ENCODE measurements around the gene DUSP12.
"Not testable (repeated sequence)": the region's sequence is repeated elsewhere in the genome, so short reads cannot be mapped to it uniquely, and the experiment has no call there.

DUSP12 gene, protein sequence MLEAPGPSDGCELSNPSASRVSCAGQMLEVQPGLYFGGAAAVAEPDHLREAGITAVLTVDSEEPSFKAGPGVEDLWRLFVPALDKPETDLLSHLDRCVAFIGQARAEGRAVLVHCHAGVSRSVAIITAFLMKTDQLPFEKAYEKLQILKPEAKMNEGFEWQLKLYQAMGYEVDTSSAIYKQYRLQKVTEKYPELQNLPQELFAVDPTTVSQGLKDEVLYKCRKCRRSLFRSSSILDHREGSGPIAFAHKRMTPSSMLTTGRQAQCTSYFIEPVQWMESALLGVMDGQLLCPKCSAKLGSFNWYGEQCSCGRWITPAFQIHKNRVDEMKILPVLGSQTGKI

DNA sequence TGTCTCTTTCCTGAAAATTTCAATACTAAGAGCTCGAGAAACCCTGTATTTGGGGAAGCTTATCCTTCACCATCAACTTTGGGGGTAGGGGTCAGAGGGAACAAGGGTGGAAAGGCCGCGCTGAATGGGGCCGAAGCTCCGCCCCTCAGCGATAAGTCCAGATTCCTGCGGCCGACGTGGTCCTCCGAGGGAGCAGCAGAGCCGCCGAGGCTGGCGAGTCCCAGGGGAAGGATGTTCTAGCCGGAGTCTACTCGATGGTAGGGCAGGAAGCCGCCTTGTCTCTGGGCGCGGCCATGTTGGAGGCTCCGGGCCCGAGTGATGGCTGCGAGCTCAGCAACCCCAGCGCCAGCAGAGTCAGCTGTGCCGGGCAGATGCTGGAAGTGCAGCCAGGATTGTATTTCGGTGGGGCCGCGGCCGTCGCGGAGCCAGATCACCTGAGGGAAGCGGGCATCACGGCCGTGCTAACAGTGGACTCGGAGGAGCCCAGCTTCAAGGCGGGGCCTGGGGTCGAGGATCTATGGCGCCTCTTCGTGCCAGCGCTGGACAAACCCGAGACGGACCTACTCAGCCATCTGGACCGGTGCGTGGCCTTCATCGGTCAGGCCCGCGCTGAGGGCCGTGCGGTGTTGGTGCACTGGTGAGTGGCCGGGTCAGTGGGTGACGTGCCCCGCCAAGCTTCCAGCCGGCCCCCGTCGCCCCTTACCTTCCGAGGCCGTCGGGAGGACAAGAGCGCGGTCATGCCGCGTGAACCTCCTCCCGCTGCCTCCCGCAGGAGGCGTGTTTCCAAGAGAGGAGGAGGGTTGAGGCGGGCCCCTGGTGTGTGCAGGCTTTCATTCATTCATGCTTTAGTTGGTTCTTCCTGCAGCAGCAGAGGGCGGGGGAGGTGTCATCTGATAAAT lies at the start of gene DUSP12:
TSS of gene DUSP12 (plus strand) at position 278 of the 899 bp plus-strand sequence. CDS start at position 294, 16 bp downstream.
- peak; percentile 60 for DNase-seq (ENCODE audit: low read depth)

DNA sequence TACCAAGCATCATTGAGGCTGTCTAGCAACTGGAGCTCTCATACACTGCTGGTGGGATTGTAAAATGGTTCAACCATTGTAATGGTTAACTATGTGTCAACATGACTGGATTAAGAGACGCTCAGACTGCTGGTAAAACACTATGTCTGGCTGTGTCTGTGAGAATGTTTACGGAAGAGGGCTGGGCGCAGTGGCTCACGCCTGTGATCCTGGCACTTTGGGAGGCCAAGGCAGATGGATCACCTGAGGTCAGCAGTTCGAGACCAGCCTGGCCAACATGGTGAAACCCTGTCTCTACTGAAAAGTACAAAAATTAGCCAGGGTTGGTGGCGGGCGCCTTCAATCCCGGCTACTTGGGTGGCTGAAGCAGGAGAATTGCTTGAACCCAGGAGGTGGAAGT lies 47.3 kb upstream of the DUSP12 start:
- DNase-seq (ENCODE audit: low read depth), result no peak

DNA sequence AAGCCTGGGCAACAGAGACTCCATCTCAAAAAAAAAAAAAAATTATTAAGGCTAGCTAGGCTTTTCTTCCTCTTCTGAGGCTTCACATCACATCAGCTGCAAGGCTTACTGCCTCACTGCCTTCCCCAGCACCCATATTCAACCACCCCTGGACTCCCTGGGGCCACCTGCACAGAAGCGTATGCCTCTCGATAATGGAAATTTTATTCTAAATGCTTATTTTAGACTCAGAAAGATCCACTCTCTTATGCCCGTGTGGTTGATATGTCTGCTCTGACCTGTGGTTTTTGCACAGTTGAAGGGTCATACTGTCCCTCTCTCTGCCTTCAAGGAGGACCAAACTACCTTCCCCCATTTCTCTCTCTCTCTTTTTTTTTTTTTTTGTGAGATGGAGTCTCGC lies 44.0 kb upstream of the DUSP12 start:
- no peak for DNase-seq (ENCODE audit: low read depth)

DNA sequence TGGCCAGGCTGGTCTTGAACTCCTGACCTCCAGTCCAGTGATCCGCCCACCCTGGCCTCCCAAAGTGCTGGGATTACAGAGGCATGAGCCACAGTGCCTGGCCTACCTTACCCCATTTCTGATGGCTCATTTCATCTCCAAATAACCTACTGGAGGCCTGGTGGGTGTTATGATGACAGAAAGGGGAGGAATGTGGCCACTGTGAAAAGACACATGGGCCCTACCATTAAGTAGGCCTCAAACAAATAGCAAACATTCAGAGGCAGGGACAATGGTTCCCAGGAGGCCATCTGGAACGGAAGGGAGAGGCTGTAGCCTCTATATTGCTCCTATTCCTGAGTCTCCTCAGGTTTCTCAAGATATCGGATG lies 43.5 kb upstream of the DUSP12 start:
- DNase-seq (ENCODE audit: low read depth), result no peak

DNA sequence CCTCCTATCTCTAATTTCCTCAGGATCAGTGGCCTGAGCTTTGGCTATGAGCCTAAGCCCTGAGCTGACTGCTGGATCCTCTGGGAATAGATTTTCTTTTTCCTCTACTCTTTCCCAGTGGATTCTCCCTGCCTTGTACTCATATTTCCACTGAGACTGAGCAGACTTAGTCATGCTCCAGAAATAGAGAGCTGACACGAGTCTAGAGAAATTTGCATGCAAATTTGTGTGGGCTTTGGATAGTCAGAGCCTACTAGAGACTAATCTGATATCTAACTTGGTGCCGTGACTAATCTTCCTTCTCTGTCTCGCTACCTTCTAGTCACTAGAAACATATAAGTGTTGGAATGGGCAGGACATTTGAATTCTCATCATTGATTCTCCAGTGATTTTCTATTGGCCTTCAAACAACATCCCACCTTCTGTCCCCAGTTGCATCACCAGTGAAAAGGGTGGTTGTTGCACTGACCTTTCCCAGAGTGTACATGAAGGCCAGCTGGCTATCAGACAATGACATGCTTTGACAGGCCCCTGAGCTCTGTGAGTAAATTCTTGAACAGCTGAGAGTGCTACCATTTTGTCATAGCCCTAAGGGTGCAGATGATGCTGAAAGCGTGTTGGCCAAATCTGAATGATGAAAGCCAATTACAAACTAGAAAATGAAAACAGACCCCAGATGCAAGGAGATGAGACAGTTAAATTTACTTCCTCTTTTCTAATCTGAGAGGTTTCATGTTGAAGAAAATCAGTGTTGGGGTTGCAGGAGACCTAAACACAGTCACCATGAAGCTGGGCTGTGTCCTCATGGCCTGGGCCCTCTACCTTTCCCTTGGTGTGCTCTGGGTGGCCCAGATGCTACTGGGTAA lies 42.9 kb upstream of the DUSP12 start, which contains the start of gene FCRLA:
TSS of gene FCRLA (plus strand) at position 748 of the 866 bp plus-strand sequence. CDS start at position 784, 36 bp downstream.
- DNase-seq (ENCODE audit: low read depth), result no peak

DNA sequence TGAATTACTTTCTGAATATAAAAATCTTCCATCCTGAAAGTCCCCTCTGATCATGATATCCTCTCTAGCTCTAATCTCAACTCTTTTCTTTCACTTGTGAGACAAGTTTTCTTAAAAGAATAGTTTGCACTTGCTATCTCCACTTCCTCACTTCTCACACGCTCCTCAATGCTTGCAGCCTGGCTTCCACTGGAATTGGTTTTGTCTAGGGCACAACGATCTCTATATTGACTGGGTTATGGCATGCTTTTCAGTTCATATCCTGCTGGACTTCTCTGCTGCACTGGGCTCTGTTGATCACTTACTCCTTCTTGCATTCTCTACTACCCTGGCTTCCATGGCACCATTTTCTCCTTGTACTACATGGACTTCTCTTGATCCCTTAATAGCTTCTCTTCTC lies 42.1 kb upstream of the DUSP12 start:
- no peak for DNase-seq (ENCODE audit: low read depth)

DNA sequence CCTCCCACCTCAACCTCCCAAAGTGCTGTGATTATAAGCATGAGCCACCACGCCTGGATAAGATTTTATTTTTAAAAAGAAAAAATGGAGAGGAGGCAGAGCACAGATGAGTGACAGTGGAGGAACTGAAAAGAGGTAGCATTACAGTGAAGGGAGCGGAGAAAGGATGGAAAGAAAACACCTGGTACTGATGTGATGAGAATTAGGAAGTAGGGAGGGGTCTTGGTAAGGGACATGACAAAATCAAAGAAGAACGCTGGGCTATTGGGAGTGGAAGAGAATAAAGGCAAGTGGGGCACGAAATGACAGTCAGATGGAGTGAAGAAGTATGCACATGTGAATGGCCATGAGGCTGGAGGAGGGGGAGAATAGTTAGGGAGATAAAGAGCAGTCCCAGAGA lies 40.2 kb upstream of the DUSP12 start:
- no peak for DNase-seq (ENCODE audit: low read depth)

DNA sequence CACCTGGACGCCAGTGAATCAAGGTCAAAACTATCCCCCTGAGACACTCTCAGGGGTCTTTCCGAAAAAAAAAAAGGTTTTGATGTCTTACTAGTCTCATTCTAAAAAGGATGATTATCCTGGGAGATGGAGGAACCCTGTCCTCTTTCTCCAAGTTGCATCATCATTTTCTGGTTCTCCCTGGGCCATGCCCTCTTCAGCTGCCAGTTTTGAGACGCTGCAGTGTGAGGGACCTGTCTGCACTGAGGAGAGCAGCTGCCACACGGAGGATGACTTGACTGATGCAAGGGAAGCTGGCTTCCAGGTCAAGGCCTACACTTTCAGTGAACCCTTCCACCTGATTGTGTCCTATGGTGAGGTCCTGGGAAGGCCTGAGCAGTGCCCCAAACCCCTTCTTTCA lies 39.0 kb upstream of the DUSP12 start:
- DNase-seq (ENCODE audit: low read depth), result no peak

DNA sequence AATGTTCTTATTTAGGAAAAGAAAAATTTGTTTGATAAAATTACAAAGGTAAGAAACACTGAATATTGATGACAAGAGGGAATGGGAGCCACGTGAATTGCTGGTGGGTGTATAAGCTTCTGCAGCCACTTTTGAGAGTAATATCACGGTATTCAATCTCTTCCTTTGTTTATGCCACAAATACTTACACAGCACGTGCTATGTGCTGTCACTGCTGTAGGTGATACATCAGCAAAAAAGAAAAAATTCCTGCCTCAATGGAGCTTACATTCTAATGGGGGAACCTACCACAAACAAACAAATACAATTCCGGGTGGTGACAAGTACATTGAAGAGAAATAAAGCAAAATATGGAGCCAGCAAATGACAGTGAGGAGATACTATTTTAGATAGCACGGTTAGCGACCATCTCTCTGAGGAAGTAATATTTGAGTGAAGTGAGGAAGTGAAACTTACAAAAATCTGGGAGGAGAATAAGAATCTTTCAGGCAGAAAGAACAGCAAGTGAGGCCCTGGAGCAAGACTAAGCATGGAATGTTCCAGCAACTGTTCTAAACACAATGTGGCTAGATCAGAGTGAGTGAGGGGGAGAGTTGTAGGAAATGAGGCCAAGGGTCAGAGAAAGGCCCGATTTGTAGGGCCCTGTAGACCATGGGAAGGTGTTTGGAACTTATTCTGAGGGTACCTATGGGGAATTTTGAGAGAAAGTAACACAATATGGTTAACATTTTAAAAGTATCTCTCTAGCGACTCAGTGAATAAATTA lies 30.8 kb upstream of the DUSP12 start:
- DNase-seq (ENCODE audit: low read depth), result no peak

DNA sequence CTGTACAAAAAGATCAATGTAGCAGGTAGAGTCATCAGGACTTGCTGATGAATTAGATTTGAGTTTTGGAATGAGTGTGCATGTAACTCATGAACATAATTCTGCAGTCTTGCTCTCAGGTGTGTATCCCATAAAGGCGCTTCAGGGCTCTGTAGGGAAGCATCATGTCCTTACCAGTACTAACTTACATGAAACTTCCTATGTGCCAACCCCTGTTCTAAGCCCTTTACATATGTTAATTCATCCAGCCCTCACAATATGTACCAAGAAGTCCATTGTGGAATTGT lies 30.3 kb upstream of the DUSP12 start:
- DNase-seq (ENCODE audit: low read depth), result no peak

DNA sequence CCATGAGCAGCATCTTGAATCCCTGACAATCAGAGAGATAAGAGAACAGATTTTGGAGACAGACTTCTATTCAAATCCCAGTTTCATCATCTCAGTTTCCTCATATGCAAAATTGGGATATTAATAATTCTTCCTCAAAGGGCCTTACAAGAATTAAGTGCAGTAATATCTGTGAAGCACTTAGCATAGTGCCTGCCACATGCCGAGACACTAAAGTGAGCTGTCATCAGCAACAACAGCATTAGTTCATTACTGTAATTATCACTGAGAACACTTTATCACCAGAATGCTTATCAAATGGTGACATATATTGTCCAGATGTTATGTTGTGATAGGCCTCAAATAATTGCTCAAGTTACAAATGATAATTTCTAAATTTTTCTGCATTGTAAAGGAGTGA lies 29.2 kb upstream of the DUSP12 start:
- DNase-seq (ENCODE audit: low read depth), result no peak

DNA sequence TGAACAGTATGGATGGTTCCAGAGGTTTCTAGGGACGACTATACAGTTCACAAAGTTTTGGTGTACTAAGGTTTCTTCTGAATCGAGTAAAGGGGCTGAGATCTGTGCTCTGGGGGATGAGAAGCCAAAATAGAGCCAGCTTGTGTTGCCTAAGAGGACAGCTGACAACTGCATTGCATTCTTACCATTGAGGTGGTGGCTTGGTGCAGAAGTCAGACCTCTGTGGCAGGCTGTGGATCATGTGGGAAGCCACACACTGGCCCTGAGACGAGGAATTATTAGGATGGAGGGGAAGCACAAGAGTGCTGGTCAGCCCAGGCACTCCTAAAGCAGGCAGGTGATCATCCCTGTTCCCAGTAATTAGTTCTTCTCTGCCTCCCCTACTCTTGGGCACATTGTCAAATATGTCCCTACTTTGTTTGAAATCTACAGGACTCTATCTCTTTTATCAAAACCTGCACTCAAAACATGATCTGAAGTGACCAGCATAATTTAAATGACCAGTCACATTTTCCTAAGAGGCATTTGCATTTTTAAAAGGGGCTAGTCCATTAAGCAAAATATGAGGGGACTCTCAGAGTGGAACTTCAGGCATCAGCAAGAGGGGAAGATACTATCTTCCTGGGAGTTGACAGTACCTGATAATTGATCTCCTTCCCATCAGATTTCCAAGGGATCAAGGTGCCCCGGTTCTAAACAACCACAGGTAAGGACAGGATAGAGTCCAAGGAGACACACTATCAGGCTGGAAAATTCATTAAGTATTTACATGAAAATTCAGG lies 28.4 kb upstream of the DUSP12 start, which contains the start of gene FCRLB:
TSS of gene FCRLB (plus strand) at position 589 of the 782 bp plus-strand sequence. CDS start 1,129 bp downstream, outside the sequence.
- no peak for DNase-seq (ENCODE audit: low read depth)

DNA sequence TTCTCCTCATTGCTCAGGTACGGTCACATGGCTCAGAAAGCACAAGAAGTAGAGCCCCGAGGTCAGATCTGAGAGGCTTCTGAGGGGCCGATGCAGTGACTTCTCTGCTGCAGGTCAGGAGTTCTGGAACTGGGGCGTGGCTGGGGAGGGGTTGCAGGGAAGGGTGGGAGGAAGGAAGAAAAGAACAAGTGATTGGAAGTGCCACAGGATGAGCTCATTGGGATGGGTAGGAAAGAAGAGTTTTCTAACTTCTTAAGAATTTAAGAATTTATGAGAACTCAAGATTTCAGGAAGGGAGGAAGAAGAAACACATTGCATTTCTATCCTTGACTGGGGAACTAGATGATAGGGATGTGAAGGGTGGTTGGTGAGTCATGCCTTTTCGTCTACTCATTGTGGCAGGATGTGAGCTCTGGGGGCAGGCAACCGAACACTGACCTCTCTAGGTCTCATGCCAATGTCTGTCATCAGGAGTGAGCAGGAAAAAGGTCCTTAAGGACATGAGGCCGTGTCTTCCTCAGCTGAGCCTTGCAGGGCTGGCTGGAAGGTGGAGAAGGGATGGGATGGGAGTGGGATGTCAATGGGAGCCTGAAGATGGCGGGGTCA lies 27.7 kb upstream of the DUSP12 start:
- no peak for DNase-seq (ENCODE audit: low read depth)

DNA sequence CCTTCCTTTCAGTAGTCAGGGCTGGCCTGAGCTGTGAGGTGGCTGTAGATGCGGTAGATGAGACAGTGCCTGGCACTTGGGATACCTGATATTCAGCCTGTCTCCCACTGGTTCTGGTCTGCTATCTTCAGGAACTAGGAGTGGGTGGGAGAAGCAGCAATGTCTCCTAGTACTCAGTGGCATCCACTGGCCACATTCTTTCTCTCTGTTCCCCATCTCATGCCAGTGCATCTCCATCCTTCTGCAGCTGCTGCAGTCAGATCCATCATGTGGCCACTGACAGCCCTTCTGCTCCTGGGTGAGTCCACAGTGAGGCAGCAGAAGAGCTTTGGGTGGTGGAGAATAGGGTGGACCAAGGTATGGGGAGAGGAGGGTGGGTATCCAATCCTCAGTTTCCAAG lies 27.2 kb upstream of the DUSP12 start:
- no peak for DNase-seq (ENCODE audit: low read depth)

DNA sequence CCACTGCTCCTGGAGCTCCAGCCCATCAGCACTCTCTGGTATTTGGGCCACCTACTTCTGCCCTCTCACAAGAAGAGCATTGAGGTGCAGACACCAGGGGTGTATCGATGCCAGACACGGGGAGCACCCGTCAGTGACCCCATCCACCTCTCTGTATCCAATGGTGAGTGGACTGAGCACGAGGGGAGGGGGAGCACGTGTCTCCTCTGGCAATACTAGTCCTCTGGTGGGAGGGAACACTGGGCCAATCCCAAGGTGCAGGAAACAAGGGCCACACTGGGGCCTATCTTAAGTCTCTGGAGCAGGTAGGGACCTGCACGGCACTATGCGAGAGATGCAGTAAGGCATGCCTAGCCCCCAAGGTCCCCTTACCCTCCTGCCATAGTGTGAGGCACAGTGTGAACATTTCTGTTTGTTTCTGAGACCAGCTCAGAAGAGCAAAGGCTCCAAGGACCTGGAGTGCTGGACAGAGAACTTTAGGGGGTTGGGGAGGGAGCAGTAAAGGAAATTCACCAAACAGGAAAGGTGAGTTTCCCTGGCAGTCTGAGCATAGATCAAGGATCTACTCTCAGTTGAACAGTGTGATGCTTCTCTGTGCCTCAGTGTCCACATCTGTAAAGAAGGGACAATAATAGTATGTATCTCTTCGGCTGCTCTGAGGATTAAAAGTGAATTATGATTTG lies 26.0 kb upstream of the DUSP12 start:
- no peak for DNase-seq (ENCODE audit: low read depth)

DNA sequence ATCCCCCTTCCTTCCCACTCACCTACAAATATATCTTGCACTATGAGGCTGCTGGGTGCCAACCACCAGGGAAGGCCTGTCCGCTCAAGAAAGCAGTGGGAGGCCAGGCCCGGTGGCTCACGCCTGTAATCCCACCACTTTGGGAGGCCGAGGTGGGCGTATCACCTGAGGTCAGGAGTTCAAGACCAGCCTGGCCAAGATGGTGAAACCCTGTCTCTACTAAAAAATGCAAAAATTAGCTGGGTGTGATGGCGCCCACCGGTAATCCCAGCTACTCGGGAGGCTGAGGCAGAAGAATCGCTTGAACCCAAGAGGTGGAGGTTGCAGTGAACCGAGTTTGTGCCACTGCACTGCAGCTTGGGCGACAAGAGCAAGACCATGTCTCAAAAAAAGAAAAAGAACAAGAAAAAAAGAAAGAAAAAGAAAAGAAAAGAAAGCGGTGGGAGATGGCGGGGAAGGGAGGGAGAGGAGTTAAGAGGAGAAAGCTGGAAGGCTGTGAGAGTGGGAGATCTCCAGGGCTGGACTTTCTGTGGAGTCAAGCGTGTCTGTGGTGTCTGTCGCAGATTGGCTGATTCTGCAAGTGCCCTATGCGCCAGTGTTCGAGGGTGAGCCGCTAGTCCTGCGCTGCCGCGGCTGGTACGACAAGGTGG lies 24.2 kb upstream of the DUSP12 start:
- DNase-seq (ENCODE audit: low read depth), result not testable (repeated sequence)

DNA sequence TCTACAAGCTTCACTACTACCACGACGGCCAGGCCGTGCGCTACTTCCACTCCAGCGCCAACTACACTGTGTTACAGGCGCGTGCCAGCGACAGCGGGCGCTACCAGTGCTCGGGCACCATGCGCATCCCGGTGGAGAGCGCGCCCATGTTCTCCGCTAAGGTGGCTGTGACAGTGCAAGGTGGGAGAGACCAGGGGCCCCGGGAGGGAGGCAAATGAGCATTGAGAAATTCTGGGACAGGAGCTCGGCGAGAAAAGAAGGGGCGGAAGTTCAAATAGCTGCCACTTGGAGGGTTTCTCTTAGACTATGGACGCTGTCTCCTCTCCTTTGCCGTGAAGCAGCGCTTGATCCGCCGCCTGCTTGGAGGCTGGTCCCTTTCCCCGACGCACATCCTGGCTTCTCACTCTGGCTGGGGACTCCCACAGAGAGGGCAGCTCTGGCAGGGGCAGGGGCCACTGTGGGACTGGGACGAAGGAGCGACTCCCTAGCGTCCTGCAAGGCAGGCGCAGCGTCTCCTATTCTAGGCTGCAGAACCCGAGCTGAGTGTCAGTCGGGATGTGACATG lies 23.6 kb upstream of the DUSP12 start:
- no peak for DNase-seq (ENCODE audit: low read depth)

DNA sequence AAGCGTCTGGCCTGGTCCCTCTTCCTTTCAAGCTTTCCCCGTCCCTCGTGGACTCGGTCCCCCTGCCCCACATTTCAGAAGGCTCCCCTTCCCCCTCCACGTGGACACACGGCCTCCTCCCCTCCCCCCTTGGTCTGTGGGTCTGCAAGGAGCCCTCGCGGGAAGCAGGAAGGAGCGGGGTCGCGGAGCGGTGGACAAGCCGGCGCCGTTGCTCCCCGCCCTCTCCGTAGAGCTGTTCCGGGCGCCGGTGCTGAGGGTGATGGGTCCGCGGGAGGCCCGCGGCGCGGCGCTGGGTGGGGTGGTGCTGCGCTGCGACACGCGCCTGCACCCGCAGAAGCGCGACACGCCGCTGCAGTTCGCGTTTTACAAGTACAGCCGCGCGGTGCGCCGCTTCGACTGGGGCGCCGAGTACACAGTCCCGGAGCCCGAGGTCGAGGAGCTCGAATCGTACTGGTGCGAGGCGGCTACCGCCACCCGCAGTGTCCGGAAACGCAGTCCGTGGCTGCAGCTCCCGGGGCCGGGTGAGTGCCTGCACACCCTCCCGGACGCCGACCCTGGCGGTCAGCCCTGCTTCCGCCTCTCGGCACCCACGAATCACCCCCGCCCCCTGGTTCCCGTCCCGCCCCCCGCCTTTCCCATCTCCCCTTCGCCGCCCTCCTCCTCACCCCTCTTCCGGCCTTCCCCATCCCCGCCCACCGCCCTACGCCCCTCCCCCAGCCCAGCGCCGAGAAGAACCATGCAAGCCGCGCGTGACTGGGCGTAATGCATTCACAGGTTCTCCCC lies 22.9 kb upstream of the DUSP12 start:
- DNase-seq (ENCODE audit: low read depth), result peak; percentile 31
